Measurements from ENCODE around the gene TUFM. TPM values are rescaled to one million over a fixed set of nuclear protein-coding genes. Genes with fewer than 3 reads are reported as not detected.

The TUFM gene
- total and polyA plus RNA-seq, 2 donors (not counting 1 experiment from before 2014, with no cell fraction given), result 68.6 to 115 TPM

DNA sequence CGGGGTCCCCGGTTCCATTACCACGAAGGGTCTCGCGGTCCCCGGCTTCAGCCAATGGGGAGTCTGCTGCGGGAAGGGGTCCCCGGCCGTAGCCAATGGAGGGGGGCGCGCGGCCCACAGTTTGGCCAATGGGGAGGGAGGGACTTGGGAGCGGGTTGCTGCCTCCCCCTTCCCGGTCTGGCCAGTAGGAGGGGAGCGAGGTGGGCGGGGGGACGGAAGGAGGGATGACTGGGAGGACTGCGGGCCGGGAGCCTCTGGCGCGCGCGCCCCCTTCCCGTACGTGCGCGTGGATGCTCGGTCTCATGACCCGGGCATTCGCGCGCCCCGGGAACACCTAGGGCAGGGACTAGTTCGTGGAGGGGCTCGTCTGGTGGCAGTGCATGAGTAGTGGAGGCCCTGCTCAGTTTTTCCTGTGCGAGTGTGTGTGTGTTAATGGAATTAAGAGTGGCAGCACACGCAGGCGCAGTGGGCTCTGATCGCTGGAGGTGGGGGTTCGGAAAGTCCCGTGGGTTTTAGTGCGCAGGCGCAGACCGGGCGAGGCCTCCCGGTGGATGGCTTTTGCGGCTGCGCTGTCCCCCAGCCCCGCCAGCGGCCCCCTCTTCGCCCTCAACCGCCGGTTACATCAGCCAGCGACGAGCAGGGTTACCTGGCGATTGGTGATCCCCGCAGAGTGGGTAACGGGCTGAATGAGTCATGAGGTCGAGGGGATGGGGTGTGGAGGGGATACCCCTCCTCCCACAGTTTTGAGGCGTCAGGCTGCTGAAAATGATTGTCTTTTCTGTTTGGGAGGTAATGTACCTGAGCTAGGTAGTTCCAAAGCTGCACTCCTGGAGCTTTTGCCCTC, 22.1 kb downstream of the TUFM start:
- H3K27ac ChIP-seq (ENCODE audit: insufficient read depth, low read length), result peak overlapping the region; percentile 89
- H3K4me2 ChIP-seq (ENCODE audit: extremely low read depth, insufficient read depth, low read length), result peak overlapping the region; percentile 85
- H3K79me2 ChIP-seq (ENCODE audit: control insufficient read depth, insufficient read depth, low read length), result peaks cover 44% of the 10 kb centered on the region
- H2AFZ ChIP-seq (ENCODE audit: low read length), result peak overlapping the region; percentile 82
- H3K4me1 ChIP-seq (ENCODE audit: control insufficient read depth, extremely low read depth, insufficient read depth, low read length), result peaks cover 5% of the 10 kb centered on the region
- H3K27me3 ChIP-seq (ENCODE audit: control insufficient read depth, insufficient read depth, low read length), result no peaks in the 10 kb centered on the region
- DNase-seq (ENCODE audit: low read depth in 2 of 2), result peak; percentile 98 to 99
- no peaks in the 10 kb centered on the region for H4K20me1 ChIP-seq (ENCODE audit: control insufficient read depth, extremely low read depth, insufficient read depth, low read length)
- TF ChIP-seq, protein P1, sequence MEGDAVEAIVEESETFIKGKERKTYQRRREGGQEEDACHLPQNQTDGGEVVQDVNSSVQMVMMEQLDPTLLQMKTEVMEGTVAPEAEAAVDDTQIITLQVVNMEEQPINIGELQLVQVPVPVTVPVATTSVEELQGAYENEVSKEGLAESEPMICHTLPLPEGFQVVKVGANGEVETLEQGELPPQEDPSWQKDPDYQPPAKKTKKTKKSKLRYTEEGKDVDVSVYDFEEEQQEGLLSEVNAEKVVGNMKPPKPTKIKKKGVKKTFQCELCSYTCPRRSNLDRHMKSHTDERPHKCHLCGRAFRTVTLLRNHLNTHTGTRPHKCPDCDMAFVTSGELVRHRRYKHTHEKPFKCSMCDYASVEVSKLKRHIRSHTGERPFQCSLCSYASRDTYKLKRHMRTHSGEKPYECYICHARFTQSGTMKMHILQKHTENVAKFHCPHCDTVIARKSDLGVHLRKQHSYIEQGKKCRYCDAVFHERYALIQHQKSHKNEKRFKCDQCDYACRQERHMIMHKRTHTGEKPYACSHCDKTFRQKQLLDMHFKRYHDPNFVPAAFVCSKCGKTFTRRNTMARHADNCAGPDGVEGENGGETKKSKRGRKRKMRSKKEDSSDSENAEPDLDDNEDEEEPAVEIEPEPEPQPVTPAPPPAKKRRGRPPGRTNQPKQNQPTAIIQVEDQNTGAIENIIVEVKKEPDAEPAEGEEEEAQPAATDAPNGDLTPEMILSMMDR (conservative IDR thresholded peaks at IDR 0.05 in 1 of 2, IDR thresholded peaks at IDR 0.05 in 1 of 2; ENCODE audit: low read depth in 1 of 2, low read length in 2 of 2), result peak in 1 of 2 donors; percentile 1
- no peak for TF ChIP-seq EZH2 (IDR thresholded peaks at IDR 0.05; ENCODE audit: low read length, missing control alignments)
- peak overlapping the region; percentile 74 to 100 (median 97) for H3K4me3 ChIP-seq (replicated peaks in 1 of 4; ENCODE audit: control extremely low read depth in 1 of 4, insufficient read depth in 1 of 4, low read depth in 3 of 4, low read length in 4 of 4)
- H3K9ac ChIP-seq (ENCODE audit: insufficient read depth, low read length), result peak overlapping the region; percentile 91
- peaks cover 18% of the 10 kb centered on the region for H3K36me3 ChIP-seq (ENCODE audit: control insufficient read depth, insufficient read depth, low read length)
- H3K9me3 ChIP-seq (ENCODE audit: control insufficient read depth, insufficient read depth, low read depth, low read length), result no peaks in the 10 kb centered on the region

DNA sequence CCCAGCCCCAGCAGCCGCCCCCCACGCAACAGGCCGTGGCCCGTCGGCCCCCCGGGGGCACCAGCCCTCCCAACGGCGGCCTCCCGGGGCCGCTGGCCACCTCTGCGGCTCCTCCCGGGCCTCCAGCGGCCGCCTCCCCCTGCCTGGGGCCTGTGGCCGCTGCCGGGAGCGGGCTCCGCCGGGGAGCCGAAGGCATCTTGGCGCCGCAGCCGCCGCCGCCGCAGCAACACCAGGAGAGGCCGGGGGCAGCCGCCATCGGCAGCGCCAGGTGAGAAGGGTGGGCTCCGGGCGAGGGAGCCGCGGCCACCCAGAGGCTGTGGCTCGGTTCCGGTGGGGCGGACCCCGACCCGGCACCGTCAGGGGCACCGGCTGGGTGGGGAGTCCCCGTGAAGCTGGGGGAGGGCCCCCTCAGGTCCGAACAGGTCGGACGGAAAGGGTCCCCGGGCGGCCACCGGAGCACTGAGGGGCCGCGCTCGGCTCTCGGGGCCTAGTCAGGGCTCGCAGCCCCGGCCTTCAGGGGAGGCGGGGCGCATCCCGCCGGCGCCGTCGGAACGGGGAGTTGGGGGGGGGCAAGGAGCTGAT, 22.8 kb downstream of the TUFM start:
- Histone ChIP-seq H3K27me3 (ENCODE audit: control insufficient read depth, insufficient read depth, low read length) (no peaks in the 10 kb centered on the region), H4K20me1 (ENCODE audit: control insufficient read depth, extremely low read depth, insufficient read depth, low read length) (no peaks in the 10 kb centered on the region), H3K9ac (ENCODE audit: insufficient read depth, low read length) (peak overlapping the region; percentile 91), H3K4me3 (replicated peaks in 1 of 4; ENCODE audit: control extremely low read depth in 1 of 4, insufficient read depth in 1 of 4, low read depth in 3 of 4, low read length in 4 of 4) (peak overlapping the region; percentile 74 to 100 (median 97)), H3K79me2 (ENCODE audit: control insufficient read depth, insufficient read depth, low read length) (peaks cover 42% of the 10 kb centered on the region), H3K27ac (ENCODE audit: insufficient read depth, low read length) (peak overlapping the region; percentile 89), H3K36me3 (ENCODE audit: control insufficient read depth, insufficient read depth, low read length) (peaks cover 18% of the 10 kb centered on the region), H3K4me1 (ENCODE audit: control insufficient read depth, extremely low read depth, insufficient read depth, low read length) (peaks cover 5% of the 10 kb centered on the region), H3K9me3 (ENCODE audit: control insufficient read depth, insufficient read depth, low read depth, low read length) (no peaks in the 10 kb centered on the region), H3K4me2 (ENCODE audit: extremely low read depth, insufficient read depth, low read length) (no peak overlapping the region), H2AFZ (ENCODE audit: low read length) (no peak overlapping the region)
- DNase-seq (ENCODE audit: low read depth in 2 of 2), result no peak
- TF ChIP-seq EZH2 (IDR thresholded peaks at IDR 0.05; ENCODE audit: low read length, missing control alignments), result no peak
- TF ChIP-seq, protein P1 (conservative IDR thresholded peaks at IDR 0.05 in 1 of 2, IDR thresholded peaks at IDR 0.05 in 1 of 2; ENCODE audit: low read depth in 1 of 2, low read length in 2 of 2), result no peak

DNA sequence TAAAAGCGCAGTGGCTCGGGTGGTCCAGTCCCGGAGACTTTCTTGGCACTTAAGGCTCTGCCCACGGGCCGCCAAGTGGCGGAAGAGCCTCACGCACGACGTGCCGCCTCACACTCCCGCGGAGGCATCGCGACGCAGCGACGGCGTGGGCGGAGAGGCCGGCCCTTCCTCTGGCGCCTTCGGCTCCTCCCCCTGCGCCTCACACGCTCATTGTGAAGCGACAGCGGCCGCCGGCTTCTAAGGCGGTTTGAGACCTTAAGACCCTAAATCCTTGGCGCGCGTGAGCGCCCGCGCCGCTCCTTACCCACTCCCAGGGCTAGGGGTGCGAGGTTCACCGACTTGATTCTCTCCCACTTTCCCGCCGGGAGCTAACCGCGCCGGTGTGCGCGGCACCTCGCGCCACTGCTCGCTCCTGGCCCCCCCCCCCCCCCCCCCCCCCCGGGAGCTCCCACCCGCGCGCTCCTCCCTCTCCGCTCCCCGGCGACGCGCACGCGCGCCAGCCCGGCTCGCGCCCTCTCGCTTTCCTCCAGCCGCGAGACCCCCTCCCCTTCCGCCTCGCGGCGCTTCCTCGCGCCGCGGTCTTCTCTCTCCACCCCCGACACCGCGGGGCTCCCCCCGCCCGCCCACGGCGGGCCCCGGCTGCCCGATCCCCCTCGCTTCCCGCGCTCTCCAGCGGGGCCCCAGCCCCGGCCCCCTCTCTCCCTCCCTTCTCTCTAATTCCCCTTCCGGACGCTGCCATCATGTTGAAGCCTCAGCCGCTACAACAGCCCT, 23.4 kb downstream of the TUFM start, which contains the start of gene ATXN2L:
TSS of gene ATXN2L (plus strand) at position 480 of the 771 bp plus-strand sequence. CDS start at position 741, 261 bp downstream.
- Histone ChIP-seq H3K4me2 (ENCODE audit: extremely low read depth, insufficient read depth, low read length) (peak within 1 kb of the TSS; percentile 98), H3K4me1 (ENCODE audit: control insufficient read depth, extremely low read depth, insufficient read depth, low read length) (peaks cover 5% of the 10 kb centered on the region), H3K27ac (ENCODE audit: insufficient read depth, low read length) (peak within 1 kb of the TSS; percentile 89), H3K36me3 (ENCODE audit: control insufficient read depth, insufficient read depth, low read length) (peaks cover 17% of the 10 kb centered on the region), H3K9me3 (ENCODE audit: control insufficient read depth, insufficient read depth, low read depth, low read length) (no peaks in the 10 kb centered on the region), H3K27me3 (ENCODE audit: control insufficient read depth, insufficient read depth, low read length) (no peaks in the 10 kb centered on the region), H3K9ac (ENCODE audit: insufficient read depth, low read length) (peak within 1 kb of the TSS; percentile 91), H4K20me1 (ENCODE audit: control insufficient read depth, extremely low read depth, insufficient read depth, low read length) (no peaks in the 10 kb centered on the region), H2AFZ (ENCODE audit: low read length) (peak within 1 kb of the TSS; percentile 90), H3K4me3 (replicated peaks in 1 of 4; ENCODE audit: control extremely low read depth in 1 of 4, insufficient read depth in 1 of 4, low read depth in 3 of 4, low read length in 4 of 4) (peak within 1 kb of the TSS; percentile 74 to 100 (median 97)), H3K79me2 (ENCODE audit: control insufficient read depth, insufficient read depth, low read length) (peaks cover 40% of the 10 kb centered on the region)
- DNase-seq (ENCODE audit: low read depth in 2 of 2), result peak; percentile 97
- TF ChIP-seq, protein P1 (conservative IDR thresholded peaks at IDR 0.05 in 1 of 2, IDR thresholded peaks at IDR 0.05 in 1 of 2; ENCODE audit: low read depth in 1 of 2, low read length in 2 of 2), result no peak
- no peak for TF ChIP-seq EZH2 (IDR thresholded peaks at IDR 0.05; ENCODE audit: low read length, missing control alignments)
